Measurements from ENCODE around the gene TCERG1L. TPM values are rescaled to one million over a fixed set of nuclear protein-coding genes. Genes with fewer than 3 reads are reported as not detected.

The TCERG1L gene
- total RNA-seq, 4 donors from 2014 or later: not detected

GRCh38 chr10:131043039-131043691 lies 268.4 kb downstream of the TCERG1L start:
- no peak for TF ChIP-seq CTCF (IDR thresholded peaks at IDR 0.05; ENCODE audit: low read depth)
